ENCODE data around the gene C2orf68. TPM values are rescaled to one million over a fixed set of nuclear protein-coding genes. Genes with fewer than 3 reads are reported as not detected.

Gene C2orf68
- total and polyA plus RNA-seq, 9 of the 15 experiments (the other 6 are each of a cell fraction or from before 2014, with no cell fraction given), result 22.1 to 50.0 (median 31.8) TPM

DNA sequence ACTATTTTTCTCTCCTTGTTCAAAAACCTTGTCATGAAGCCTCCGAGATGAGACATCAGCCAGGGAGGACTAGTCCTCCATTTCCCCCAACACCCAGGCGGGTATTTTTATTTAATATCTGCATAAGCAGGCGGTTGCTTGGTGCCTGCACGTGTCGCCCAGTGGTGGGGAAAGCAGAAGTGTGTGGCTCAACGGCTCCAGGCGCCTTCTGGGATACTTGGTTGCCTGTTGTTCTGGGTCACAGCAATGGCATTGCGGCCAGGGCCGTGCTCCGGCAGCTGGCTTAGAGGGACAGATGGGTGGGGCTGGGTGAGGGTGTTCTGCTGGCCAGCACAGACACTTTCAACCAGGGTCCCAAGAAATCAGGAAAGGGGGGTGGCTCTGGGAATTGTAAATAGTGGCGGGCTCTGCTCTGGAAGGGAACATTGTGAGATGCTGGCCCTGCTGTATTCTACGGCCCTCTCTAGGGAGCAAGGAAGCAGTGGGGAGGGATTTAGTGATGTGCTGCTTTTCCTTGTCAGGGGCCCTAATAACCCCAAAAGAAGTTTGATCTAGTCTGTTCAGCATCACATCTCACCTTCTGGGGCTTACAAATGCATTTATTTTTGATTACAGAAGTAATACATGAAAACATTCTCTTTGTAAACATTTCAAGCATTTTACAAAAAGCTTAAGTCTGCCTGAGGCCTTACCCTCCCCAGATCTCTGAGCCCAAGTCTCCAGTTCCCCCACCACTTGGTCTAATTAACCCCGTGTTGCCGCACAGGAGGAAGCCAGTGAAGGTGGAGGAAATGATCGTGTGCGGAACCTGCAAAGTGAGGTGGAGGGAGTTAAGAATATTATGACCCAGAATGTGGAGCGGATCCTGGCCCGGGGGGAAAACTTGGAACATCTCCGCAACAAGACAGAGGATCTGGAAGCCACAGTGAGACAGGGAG lies 33.4 kb downstream of the C2orf68 start (continued):
- TF ChIP-seq ZNF717 (CRISPR knock-in tag; IDR thresholded peaks at IDR 0.05) (no peak), NR2C2 (CRISPR knock-in tag; IDR thresholded peaks at IDR 0.05) (no peak), NR2C2 (tag; IDR thresholded peaks at IDR 0.05) (peak; percentile 25), THRB (CRISPR knock-in tag; conservative IDR thresholded peaks at IDR 0.05) (no peak), PHB2 (IDR thresholded peaks at IDR 0.05; ENCODE audit: low read depth) (no peak), DEAF1 (CRISPR knock-in tag; IDR thresholded peaks at IDR 0.05) (no peak), KLF10 (CRISPR knock-in tag; IDR thresholded peaks at IDR 0.05) (no peak), ZNF830 (CRISPR knock-in tag; IDR thresholded peaks at IDR 0.05) (no peak), ZKSCAN1 (IDR thresholded peaks at IDR 0.05; ENCODE audit: low read depth, low read length) (no peak), ILK (tag; IDR thresholded peaks at IDR 0.05; ENCODE audit: borderline replicate concordance, low read depth) (no peak), KLF6 (CRISPR knock-in tag; IDR thresholded peaks at IDR 0.05; ENCODE audit: borderline replicate concordance) (0 out of 2 replicates have a peak, but pooled peaks have one; percentile 53), POLR2A (conservative IDR thresholded peaks at IDR 0.05) (no peak), MCM7 (IDR thresholded peaks at IDR 0.05) (no peak), NFYB (IDR thresholded peaks at IDR 0.05; ENCODE audit: extremely low read depth, insufficient read length) (no peak), SMAD4 (CRISPR knock-in tag; conservative IDR thresholded peaks at IDR 0.05) (peak; percentile 51), PURB (CRISPR knock-in tag; IDR thresholded peaks at IDR 0.05; ENCODE audit: low read depth) (no peak), CREM (IDR thresholded peaks at IDR 0.05; ENCODE audit: low read depth) (no peak)
- TF ChIP-seq, protein P1, sequence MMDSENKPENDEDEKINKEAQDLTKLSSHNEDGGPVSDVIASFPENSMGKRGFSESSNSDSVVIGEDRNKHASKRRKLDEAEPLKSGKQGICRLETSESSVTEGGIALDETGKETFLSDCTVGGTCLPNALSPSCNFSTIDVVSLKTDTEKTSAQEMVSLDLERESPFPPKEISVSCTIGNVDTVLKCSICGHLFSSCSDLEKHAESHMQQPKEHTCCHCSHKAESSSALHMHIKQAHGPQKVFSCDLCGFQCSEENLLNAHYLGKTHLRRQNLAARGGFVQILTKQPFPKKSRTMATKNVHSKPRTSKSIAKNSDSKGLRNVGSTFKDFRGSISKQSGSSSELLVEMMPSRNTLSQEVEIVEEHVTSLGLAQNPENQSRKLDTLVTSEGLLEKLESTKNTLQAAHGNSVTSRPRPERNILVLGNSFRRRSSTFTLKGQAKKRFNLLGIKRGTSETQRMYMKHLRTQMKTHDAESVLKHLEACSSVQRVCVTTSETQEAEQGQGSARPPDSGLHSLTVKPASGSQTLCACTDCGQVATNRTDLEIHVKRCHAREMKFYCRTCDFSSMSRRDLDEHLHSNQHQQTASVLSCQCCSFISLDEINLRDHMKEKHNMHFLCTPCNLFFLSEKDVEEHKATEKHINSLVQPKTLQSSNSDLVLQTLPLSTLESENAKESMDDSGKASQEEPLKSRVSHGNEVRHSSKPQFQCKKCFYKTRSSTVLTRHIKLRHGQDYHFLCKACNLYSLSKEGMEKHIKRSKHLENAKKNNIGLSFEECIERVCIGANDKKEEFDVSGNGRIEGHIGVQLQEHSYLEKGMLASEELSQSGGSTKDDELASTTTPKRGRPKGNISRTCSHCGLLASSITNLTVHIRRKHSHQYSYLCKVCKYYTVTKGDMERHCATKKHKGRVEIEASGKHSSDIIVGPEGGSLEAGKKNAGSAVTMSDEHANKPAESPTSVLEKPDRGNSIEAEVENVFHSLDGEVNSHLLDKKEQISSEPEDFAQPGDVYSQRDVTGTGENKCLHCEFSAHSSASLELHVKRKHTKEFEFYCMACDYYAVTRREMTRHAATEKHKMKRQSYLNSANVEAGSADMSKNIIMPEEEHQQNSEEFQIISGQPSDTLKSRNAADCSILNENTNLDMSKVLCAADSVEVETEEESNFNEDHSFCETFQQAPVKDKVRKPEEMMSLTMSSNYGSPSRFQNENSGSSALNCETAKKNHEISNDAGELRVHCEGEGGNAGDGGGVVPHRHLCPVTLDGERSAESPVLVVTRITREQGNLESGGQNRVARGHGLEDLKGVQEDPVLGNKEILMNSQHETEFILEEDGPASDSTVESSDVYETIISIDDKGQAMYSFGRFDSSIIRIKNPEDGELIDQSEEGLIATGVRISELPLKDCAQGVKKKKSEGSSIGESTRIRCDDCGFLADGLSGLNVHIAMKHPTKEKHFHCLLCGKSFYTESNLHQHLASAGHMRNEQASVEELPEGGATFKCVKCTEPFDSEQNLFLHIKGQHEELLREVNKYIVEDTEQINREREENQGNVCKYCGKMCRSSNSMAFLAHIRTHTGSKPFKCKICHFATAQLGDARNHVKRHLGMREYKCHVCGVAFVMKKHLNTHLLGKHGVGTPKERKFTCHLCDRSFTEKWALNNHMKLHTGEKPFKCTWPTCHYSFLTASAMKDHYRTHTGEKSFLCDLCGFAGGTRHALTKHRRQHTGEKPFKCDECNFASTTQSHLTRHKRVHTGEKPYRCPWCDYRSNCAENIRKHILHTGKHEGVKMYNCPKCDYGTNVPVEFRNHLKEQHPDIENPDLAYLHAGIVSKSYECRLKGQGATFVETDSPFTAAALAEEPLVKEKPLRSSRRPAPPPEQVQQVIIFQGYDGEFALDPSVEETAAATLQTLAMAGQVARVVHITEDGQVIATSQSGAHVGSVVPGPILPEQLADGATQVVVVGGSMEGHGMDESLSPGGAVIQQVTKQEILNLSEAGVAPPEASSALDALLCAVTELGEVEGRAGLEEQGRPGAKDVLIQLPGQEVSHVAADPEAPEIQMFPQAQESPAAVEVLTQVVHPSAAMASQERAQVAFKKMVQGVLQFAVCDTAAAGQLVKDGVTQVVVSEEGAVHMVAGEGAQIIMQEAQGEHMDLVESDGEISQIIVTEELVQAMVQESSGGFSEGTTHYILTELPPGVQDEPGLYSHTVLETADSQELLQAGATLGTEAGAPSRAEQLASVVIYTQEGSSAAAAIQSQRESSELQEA (IDR thresholded peaks at IDR 0.05; ENCODE audit: low read depth), result no peak
